GM20000 (cell line): ENCODE results near the gene QKI.
"Not testable (repeated sequence)": the region's sequence is repeated elsewhere in the genome, so short reads cannot be mapped to it uniquely, and the experiment has no call there.

Experiments
- DNase-seq: peaks from one replicate; pipeline ENCODE4 v3.0.0; 2012; ENCODE audit warnings: low spot score
- CTCF ChIP-seq: IDR thresholded peaks from 2 replicates; pipeline ENCODE4 v1.5.1; 2012; ENCODE audit warnings: mild to moderate bottlenecking, control low read depth; ENCODE audit errors: extremely low read depth, missing control alignments

QKI gene

GRCh38 chr6:163436843-163437242, 22.3 kb downstream of the QKI start:
- no peak for TF ChIP-seq CTCF
- no peak for DNase-seq

- DNase-seq = no peak
- TF ChIP-seq CTCF = no peak
Measured at GRCh38 chr6:163437466-163437865, 22.9 kb downstream of the QKI start.

- DNase-seq = no peak
- no peak for TF ChIP-seq CTCF
Measured at GRCh38 chr6:163438298-163438939, 23.9 kb downstream of the QKI start.

- DNase-seq = no peak
Measured at GRCh38 chr6:163438940-163439335, 24.4 kb downstream of the QKI start.

GRCh38 chr6:163439390-163439789, 24.9 kb downstream of the QKI start:
- not testable (repeated sequence) for DNase-seq

More at GRCh38 chr6:163438940-163439335, 24.4 kb downstream of the QKI start:
- no peak for TF ChIP-seq CTCF

- DNase-seq = no peak
- TF ChIP-seq CTCF = no peak
Measured at GRCh38 chr6:163439997-163440396, 25.5 kb downstream of the QKI start.

- DNase-seq = no peak
- TF ChIP-seq CTCF = no peak
Measured at GRCh38 chr6:163442336-163442735, 27.8 kb downstream of the QKI start.

- TF ChIP-seq CTCF = no peak
- no peak for DNase-seq
Measured at GRCh38 chr6:163444077-163444476, 29.6 kb downstream of the QKI start.
